Spleen (tissue), 7 donors: ENCODE data around the gene SEC22A.

Experiments used
- CTCF ChIP-seq, 11 experiments: fragments of 200-600 bp in 7 of 11; fragments of 450-650 bp in 4 of 11; sonication (generic) in 4 of 11; IDR thresholded peaks in 8 of 11; conservative IDR thresholded peaks in 3 of 11; 1 replicate in 7 of 11; 2 replicates in 4 of 11; pipeline versions ENCODE4 v1.4.0 to v1.8.0; 2016 to 2021; ENCODE audit warnings: antibody characterized with exemption in 11 of 11, inconsistent platforms in 4 of 11, mild to moderate bottlenecking in 1 of 11
- POLR2AphosphoS5 ChIP-seq, 3 donors: sonication (generic); formaldehyde crosslinking; IDR thresholded peaks; one replicate each; pipeline ENCODE4 v1.5.1; 2017; ENCODE audit warnings: antibody characterized with exemption in 3 of 3
- donor health status: DM: no; HTN: no; CAD: no; lungs with moderate emphysema.
- donor health status: DM: no; HTN: no; CAD: no.
- donor health status: DM: no; HTN: no; CAD: no.

- TF ChIP-seq CTCF (IDR thresholded peaks at IDR 0.05 in 8 of 11, conservative IDR thresholded peaks at IDR 0.05 in 3 of 11) (no peak), POLR2AphosphoS5 (IDR thresholded peaks at IDR 0.05) (no peak)
These were observed 99.8 kb downstream of the SEC22A start for GRCh38 chr3:123301331-123302184.
